HCEC 1CT (cell line): ENCODE results near the gene HTR2B.
"Not testable (repeated sequence)": the region's sequence is repeated elsewhere in the genome, so short reads cannot be mapped to it uniquely, and the experiment has no call there.

Source experiments
- DNase-seq: peaks from one replicate; pipeline ENCODE4 v3.0.0-alpha.2; 2017

Gene HTR2B

DNA sequence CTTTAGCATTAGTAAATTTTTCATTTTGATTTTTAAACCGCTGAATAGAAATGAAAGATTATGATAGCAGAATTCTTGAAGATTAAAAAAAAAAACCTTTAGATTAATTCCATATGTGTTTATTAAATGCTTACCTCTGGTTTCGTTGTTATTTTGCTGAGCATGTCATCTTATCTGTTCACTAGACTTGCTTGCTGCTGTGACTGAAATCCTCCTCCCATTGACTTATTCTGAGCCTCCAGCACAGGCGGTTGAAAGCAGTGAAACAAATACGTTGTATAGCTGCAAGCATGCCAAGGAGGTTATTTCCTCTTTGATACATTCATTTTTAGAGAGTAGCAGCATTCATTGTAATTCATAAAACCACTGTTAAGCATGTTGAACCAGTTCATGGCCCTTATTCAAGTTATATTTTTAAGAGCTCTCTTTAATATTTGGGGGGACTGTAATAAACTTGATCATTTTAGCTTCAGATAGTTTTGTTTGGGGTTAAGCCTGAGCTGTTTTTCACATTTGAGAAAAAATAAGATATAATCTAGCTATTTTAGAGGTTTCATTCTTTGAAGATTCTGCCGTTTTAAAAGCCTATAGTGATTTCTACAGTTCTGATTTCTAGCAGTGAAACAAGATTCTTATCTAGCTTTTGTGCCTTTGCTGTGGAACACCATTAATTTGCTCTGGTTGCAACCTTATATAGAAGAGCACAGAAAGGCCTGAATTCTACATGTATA lies at the start of gene HTR2B:
HTR2B (minus strand) TSS at position 205 of the 731 bp plus-strand sequence. CDS start 1,278 bp downstream, outside the sequence.
- peak; percentile 21 for DNase-seq

- DNase-seq = no peak
Measured at GRCh38 chr2:231174211-231174651, 49.4 kb upstream of the HTR2B start.

GRCh38 chr2:231172025-231172424 lies 47.2 kb upstream of the HTR2B start:
- DNase-seq = no peak

- DNase-seq = no peak
Measured at GRCh38 chr2:231170055-231170454, 45.2 kb upstream of the HTR2B start.

DNA sequence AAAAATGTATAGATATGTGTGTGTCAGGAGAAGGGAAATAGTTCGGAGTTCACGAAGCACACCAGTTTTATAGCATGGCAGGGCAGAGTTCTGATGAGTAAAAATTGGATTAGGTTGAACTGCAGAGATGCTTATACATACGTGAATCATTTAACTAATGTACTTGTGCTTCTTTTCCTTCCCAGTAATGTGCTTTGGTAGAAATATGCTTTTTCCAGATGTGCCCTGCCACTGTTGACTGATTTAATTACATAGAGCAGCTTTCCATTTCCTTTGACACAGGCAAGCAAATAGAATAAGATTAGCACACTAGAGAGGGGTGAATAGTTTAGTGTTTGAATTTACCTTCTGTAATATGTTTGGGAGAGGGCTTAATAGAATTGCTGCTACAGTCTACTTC lies 44.6 kb upstream of the HTR2B start:
- DNase-seq = no peak

GRCh38 chr2:231168460-231169139 lies 43.8 kb upstream of the HTR2B start:
- no peak for DNase-seq

DNA sequence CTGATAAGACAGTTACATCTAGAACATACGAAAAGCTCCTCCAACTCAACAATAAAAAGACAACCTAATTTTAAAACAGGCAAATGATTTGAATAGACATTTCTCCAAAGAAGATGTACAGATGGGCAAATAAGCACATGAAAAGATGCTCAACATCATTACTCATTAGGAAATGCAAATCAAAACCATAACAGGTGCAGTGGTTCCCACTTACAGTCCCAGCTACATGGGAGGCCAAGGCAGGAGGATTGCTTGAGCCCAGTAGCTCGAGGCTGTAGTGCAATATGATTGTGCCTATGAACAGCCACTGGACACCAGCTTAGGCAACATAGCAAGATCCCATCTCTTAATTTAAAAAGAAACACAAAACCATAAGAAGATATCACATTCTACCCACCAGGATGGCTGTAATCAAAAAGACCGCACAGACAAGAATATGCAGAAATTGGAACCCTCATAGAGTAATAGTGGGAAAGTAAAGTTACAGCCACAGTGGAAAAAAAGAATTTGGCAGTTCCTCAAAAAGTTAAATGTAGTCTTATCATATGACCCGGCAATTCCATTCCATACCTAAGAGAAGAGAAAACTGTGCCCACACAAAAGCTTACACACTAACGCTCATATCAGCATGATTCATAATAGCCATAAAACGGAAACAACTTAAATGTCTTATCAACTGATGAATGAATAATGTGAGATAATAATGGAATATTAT lies 43.1 kb upstream of the HTR2B start:
- DNase-seq = no peak

DNA sequence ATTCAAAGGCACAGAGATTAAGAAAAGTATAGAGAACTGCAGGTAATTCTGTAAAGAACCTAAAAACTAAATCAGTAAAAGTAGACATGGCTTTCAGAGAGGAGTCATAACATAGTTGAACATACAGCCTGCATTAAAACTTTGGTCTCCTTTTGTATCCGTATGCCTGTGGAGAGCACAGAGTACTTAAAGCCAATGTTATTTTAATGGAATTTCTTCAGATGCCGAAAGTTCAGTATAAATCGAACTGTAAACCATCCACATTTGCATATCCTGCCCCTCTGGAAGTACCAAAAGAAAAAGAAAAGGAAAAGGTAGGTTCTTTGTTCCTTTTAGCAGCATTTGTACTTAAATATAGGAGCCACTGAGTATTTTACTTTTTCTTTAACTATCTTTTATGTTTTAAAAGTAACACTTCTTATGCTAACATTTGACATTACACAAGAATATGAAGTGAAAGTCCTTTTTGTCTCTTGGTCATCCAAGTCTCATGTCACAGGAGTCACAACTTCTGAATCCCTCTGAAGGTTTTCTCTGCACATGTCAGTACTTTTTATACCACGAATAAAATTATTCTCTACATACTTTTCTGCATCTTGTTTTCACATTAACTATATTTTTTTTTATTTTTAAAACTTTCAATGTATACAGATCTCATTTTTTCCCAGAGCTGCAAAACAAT lies 38.7 kb upstream of the HTR2B start:
- no peak for DNase-seq

DNA sequence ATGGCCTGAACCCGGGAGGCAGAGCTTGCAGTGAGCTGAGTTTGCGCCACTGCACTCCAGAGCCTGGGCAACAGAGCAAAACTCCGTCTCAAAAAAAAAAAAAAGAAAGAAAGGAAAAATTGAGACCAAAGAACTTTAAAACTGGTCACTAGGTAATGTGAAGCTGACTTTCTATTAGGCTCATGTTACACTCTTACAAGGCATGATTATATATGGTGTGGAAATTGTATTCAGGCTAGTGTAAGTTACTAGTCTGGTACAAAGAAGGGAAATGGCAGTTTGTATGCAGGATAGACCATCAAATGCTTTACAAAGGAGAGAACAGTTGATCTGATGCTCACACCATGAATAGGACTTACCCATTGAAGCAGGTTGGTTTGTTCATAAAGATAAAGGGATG lies 38.2 kb upstream of the HTR2B start:
- peak; percentile 33 for DNase-seq

DNA sequence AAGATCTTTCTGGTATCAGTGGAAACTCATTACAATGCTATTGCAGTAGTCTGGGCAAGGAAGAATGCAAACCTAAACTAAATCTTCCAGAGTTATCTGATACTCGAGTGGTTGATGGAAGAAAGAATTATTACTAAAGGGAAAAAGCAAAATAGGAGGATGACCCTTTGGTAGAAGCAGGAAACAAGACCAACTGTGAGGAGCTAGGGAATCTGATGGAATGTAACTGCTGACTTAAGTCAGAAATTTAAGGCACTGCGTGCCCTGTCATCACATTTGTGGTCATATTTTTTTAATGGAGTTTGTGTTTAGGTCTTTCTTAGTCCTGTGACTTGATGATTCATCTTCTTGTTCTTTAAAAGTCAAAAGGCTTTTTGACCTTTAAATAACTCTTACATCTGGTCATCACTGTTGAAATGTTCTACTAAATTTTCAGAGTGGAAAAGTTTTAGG lies 37.1 kb upstream of the HTR2B start:
- peak; percentile 100 for DNase-seq

GRCh38 chr2:231161252-231161839 lies 36.5 kb upstream of the HTR2B start:
- peak; percentile 15 for DNase-seq

GRCh38 chr2:231160701-231161100 lies 35.9 kb upstream of the HTR2B start:
- DNase-seq = no peak

GRCh38 chr2:231159306-231159705 lies 34.5 kb upstream of the HTR2B start:
- peak; percentile 46 for DNase-seq

- DNase-seq = no peak
Measured at GRCh38 chr2:231152800-231153557, 28.1 kb upstream of the HTR2B start.

DNA sequence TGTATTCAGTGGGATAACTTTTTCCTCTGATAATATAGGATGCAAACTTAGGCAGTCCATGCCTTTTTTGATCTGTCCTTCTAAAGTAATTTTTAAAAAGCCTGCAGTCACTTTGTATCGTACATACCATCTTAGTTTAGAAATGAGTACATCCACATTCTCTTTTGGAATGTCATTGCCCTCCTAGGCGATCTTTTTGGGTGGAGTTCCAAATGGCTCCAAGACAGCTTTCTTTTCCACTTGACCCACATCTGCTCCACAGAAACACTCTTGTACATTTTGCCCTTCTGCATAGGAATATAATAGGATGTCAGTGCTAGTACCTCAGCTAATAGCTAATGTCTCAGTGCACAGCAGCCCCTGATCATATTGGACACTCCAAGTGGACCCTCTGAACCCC lies 21.8 kb upstream of the HTR2B start:
- DNase-seq = no peak

DNA sequence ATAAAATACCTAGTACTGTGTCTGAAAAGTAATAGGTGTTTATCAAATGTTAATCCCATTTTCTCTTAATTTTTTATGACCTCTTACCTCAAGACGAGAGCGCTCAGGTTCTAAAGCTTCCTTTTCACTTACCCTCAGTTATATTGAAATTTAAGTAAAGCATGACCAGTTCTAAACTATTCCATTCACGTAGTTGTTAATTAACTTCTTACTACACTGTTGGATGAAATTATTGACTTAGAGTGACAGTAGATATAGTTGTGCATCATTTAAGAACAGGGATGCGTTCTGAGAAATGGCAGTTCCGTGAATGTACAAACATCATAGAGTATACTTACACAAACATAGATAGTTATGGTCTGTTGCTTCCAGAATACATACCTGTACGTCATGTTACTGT lies 20.1 kb upstream of the HTR2B start:
- DNase-seq = no peak

- DNase-seq = not testable (repeated sequence)
Measured at GRCh38 chr2:231140808-231141207, 16.0 kb upstream of the HTR2B start.

DNA sequence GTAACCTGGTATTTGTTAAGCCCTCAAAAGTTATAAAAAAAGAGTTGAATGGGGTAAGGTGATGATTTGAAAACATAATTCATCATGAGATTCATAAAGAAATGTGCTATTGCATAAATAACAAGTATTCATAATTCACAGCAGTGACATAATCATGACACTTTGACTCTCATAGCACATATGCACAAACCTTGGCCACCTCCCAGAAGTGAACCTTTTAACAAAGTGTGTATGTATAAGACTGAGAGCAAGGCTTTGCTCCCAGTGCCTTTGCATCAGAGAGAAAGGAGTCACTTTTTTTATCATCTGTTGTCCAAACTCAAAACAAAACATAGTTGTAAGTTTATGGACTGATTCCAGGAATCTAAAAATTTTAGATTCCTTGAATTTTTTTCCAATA lies 15.0 kb upstream of the HTR2B start:
- DNase-seq = peak; percentile 29

DNA sequence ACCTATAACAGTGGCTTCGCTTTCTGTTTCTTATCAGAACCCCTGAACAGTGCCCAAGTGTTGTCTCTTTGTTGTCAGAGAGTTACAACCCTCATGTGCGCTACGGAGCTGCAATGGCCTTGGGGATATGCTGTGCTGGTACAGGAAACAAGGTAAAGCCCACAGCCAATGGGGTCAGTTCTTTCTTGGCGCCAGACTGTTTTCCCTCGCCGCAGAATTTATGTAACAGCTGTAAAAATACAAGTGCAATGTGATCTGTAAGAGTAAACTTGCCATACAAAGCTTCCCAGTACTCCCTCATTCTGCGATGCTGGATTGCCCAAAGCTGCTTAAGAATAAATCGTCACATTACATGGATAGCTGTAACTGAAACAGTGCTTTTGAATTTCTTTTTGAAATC lies 13.9 kb upstream of the HTR2B start:
- DNase-seq = no peak

DNA sequence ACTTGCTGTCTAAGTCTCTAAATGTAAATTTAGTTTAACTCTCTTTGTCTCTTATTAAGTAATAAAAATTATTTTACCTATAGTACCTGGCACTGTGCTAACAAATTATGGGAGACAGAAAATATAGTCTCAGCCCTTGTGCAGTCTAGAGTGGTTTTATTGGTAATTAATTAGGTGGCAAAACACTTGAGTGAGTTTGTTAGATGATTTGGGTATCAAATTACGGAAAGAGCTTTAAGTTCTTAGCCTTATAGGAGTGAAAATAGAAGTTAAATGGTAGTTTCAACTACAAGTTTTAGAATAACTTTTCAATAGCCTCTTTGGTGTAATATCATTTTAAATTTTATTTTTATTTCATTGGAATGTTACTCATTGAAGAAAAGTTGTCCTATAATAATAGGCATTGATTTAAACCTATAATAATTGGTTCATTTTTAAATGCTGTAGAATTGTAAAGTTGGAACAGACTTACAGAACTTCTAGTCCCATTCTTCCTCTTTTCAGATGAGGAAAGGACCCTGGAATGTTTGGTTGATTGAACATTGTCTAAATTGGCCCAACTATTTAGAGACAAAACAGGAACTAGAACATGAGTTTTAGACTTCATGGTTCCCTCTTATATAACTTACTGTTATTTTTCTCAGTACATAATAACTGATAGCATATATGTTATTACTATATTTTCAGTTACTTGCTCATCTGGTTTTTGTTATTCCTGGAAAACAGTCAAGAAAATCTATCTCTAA lies 10.2 kb upstream of the HTR2B start:
- DNase-seq = no peak
